IPS-18c (cell line): ENCODE results near the gene AMOTL2.

Experiments used
- H3K4me3 ChIP-seq: 2 replicates; pipeline ENCODE4 v1.7.0; 2013; ENCODE audit warnings: low read depth, mild to moderate bottlenecking, low read length, moderate library complexity; ENCODE audit not compliant: insufficient read depth
- H3K9me3 ChIP-seq: one replicate; pipeline ENCODE4 v1.6.1; 2013; ENCODE audit warnings: mild to moderate bottlenecking, low read length, moderate library complexity; ENCODE audit not compliant: control insufficient read depth, insufficient read depth

AMOTL2 gene

GRCh38 chr3:134361162-134361835 lies 12.9 kb downstream of the AMOTL2 start:
- H3K4me3 ChIP-seq, result no peak overlapping the region

GRCh38 chr3:134360046-134360445 lies 14.2 kb downstream of the AMOTL2 start:
- Histone ChIP-seq H3K9me3 (no peaks in the 10 kb centered on the region), H3K4me3 (no peak overlapping the region)

More at GRCh38 chr3:134361162-134361835, 12.9 kb downstream of the AMOTL2 start:
- no peaks in the 10 kb centered on the region for H3K9me3 ChIP-seq

GRCh38 chr3:134359121-134360010 lies 14.9 kb downstream of the AMOTL2 start:
- Histone ChIP-seq H3K4me3 (no peak overlapping the region), H3K9me3 (no peaks in the 10 kb centered on the region)

- no peak overlapping the region for H3K4me3 ChIP-seq
- no peaks in the 10 kb centered on the region for H3K9me3 ChIP-seq
These were observed 16.1 kb downstream of the AMOTL2 start for GRCh38 chr3:134357914-134358811.

- Histone ChIP-seq H3K9me3 (no peaks in the 10 kb centered on the region), H3K4me3 (no peak overlapping the region)
These were observed 16.9 kb downstream of the AMOTL2 start for GRCh38 chr3:134357261-134357913.

- Histone ChIP-seq H3K4me3 (no peak overlapping the region), H3K9me3 (no peaks in the 10 kb centered on the region)
These were observed 17.7 kb downstream of the AMOTL2 start for GRCh38 chr3:134356411-134357040.

- no peaks in the 10 kb centered on the region for H3K9me3 ChIP-seq
These were observed 18.8 kb downstream of the AMOTL2 start for GRCh38 chr3:134355416-134355815.

GRCh38 chr3:134354612-134355251 lies 19.5 kb downstream of the AMOTL2 start:
- no peaks in the 10 kb centered on the region for H3K9me3 ChIP-seq
- no peak overlapping the region for H3K4me3 ChIP-seq

More at GRCh38 chr3:134355416-134355815, 18.8 kb downstream of the AMOTL2 start:
- no peak overlapping the region for H3K4me3 ChIP-seq

GRCh38 chr3:134353831-134354611 lies 20.2 kb downstream of the AMOTL2 start:
- Histone ChIP-seq H3K9me3 (no peaks in the 10 kb centered on the region), H3K4me3 (no peak overlapping the region)

- Histone ChIP-seq H3K9me3 (no peaks in the 10 kb centered on the region), H3K4me3 (no peak overlapping the region)
These were observed 20.9 kb downstream of the AMOTL2 start for GRCh38 chr3:134353171-134353825.

- H3K9me3 ChIP-seq, result no peaks in the 10 kb centered on the region
- no peak overlapping the region for H3K4me3 ChIP-seq
These were observed 22.1 kb downstream of the AMOTL2 start for GRCh38 chr3:134352031-134352671.

GRCh38 chr3:134351427-134351826 lies 22.8 kb downstream of the AMOTL2 start:
- H3K4me3 ChIP-seq, result no peak overlapping the region
- no peaks in the 10 kb centered on the region for H3K9me3 ChIP-seq

GRCh38 chr3:134350861-134351311 lies 23.4 kb downstream of the AMOTL2 start:
- Histone ChIP-seq H3K4me3 (no peak overlapping the region), H3K9me3 (no peaks in the 10 kb centered on the region)

GRCh38 chr3:134350266-134350665 lies 24.0 kb downstream of the AMOTL2 start:
- Histone ChIP-seq H3K4me3 (no peak overlapping the region), H3K9me3 (no peaks in the 10 kb centered on the region)
